DND-41 (cell line): ENCODE measurements around the gene SPTLC1.

Experiments
- CTCF ChIP-seq: IDR thresholded peaks from 2 replicates; pipeline ENCODE4 v1.5.1; 2012; ENCODE audit warnings: borderline replicate concordance, low read length, moderate library complexity, mild to moderate bottlenecking; ENCODE audit not compliant: poor library complexity, severe bottlenecking; ENCODE audit errors: extremely low read depth
- EZH2 ChIP-seq: IDR thresholded peaks from 3 replicates; pipeline ENCODE4 v1.6.1; 2012; ENCODE audit warnings: borderline replicate concordance, low read depth, mild to moderate bottlenecking, moderate library complexity, low read length, inconsistent platforms; ENCODE audit not compliant: severe bottlenecking

DNA sequence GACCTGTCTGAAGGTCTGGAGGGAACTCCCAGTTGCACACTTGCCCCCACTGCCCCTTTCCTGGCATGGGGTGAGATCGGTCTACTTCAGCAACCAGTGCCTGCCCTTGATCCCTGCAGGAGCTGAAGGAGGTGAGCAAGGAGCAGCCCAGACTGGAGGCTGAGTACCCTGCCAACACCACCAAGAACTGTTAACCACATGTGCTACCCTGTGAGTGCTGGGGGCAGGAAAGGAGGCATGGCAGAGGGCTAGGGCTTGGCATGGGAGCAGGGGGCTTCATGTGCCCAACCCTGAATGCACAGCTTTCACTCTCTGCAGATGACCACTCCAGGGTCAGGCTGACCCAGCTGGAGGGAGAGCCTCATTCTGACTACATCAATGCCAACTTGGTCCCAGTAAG lies 17.3 kb upstream of the SPTLC1 start:
- TF ChIP-seq CTCF (no peak), EZH2 (no peak)
